ENCODE measurements around the gene UNKL. TPM values are rescaled to one million over a fixed set of nuclear protein-coding genes. Genes with fewer than 3 reads are reported as not detected.

Gene UNKL
- total RNA-seq, 1 donor from 2014 or later, result 70.7 TPM

GRCh38 chr16:1450218-1450617 lies 35.7 kb upstream of the UNKL start:
- DNase-seq (no peak), ATAC-seq (ENCODE audit: low read depth) (no peak)
- POLR2A ChIA-PET, result no interaction called here
- no peak overlapping the region for H3K27ac Mint-ChIP-seq
- H3K36me3 Mint-ChIP-seq (ENCODE audit: low read depth), result peaks cover 68% of the 10 kb centered on the region
- H3K4me3 Mint-ChIP-seq, result no peak overlapping the region
- no peaks in the 10 kb centered on the region for H3K9me3 Mint-ChIP-seq
- CTCF ChIA-PET, result no interaction called here
- H3K4me1 Mint-ChIP-seq, result peaks cover 2% of the 10 kb centered on the region
- no peak for TF ChIP-seq CTCF (IDR thresholded peaks at IDR 0.05)
- intact Hi-C loops (cut with micrococcal nuclease), result loop anchor here (10.0 kb wide), 1 partner anchor 165 kb away; the partner anchor contains the start of genes CRAMP1 and IFT140
- no peaks in the 10 kb centered on the region for H3K27me3 Mint-ChIP-seq

- Mint-ChIP-seq H3K9me3 (no peaks in the 10 kb centered on the region), H3K36me3 (ENCODE audit: low read depth) (peaks cover 60% of the 10 kb centered on the region), H3K4me1 (peaks cover 6% of the 10 kb centered on the region), H3K4me3 (no peak overlapping the region), H3K27me3 (no peaks in the 10 kb centered on the region), H3K27ac (no peak overlapping the region)
- ChIA-PET CTCF (no interaction called here), POLR2A (no interaction called here)
- no peak for TF ChIP-seq CTCF (IDR thresholded peaks at IDR 0.05)
- intact Hi-C loops (cut with micrococcal nuclease), result no loop called here
- DNase-seq (no peak), ATAC-seq (ENCODE audit: low read depth) (no peak)
These were observed 34.8 kb upstream of the UNKL start for GRCh38 chr16:1449201-1449788.

- POLR2A ChIA-PET, result no interaction called here
- Mint-ChIP-seq H3K4me3 (no peak overlapping the region), H3K4me1 (peaks cover 7% of the 10 kb centered on the region), H3K36me3 (ENCODE audit: low read depth) (peaks cover 53% of the 10 kb centered on the region), H3K27ac (no peak overlapping the region), H3K9me3 (no peaks in the 10 kb centered on the region), H3K27me3 (no peaks in the 10 kb centered on the region)
- no peak for TF ChIP-seq CTCF (IDR thresholded peaks at IDR 0.05)
- CTCF ChIA-PET, result no interaction called here
- no peak for DNase-seq
- ATAC-seq (ENCODE audit: low read depth), result no peak
- intact Hi-C loops (cut with micrococcal nuclease), result no loop called here
These were observed 34.1 kb upstream of the UNKL start for GRCh38 chr16:1448536-1449116.

- no peak for DNase-seq
- Mint-ChIP-seq H3K27ac (no peak overlapping the region), H3K36me3 (ENCODE audit: low read depth) (peaks cover 47% of the 10 kb centered on the region), H3K4me3 (no peak overlapping the region), H3K4me1 (peaks cover 7% of the 10 kb centered on the region), H3K27me3 (no peaks in the 10 kb centered on the region), H3K9me3 (no peaks in the 10 kb centered on the region)
- CTCF ChIA-PET, result no interaction called here
- no peak for TF ChIP-seq CTCF (IDR thresholded peaks at IDR 0.05)
- intact Hi-C loops (cut with micrococcal nuclease), result no loop called here
- no peak for ATAC-seq (ENCODE audit: low read depth)
- POLR2A ChIA-PET, result interaction anchor here (0.8 to 3.4 kb wide), 2 partner anchors 11 to 45 kb away, joined by 3 to 11 read pairs; partner anchors contain the start of gene TELO2
These were observed 33.5 kb upstream of the UNKL start for GRCh38 chr16:1447965-1448364.

- no peaks in the 10 kb centered on the region for H3K9me3 Mint-ChIP-seq
- ATAC-seq (ENCODE audit: low read depth) (no peak), DNase-seq (no peak)
- intact Hi-C loops (cut with micrococcal nuclease), result no loop called here
- H3K4me3 Mint-ChIP-seq, result no peak overlapping the region
- H3K4me1 Mint-ChIP-seq, result peaks cover 7% of the 10 kb centered on the region
- H3K36me3 Mint-ChIP-seq (ENCODE audit: low read depth), result peaks cover 36% of the 10 kb centered on the region
- ChIA-PET CTCF (no interaction called here), POLR2A (interaction anchor here (1.2 to 3.8 kb wide), 5 partner anchors 10 to 46 kb away, joined by 3 to 30 read pairs (median 11); partner anchors contain the start of genes TELO2 and UQCC4)
- no peaks in the 10 kb centered on the region for H3K27me3 Mint-ChIP-seq
- no peak overlapping the region for H3K27ac Mint-ChIP-seq
- no peak for TF ChIP-seq CTCF (IDR thresholded peaks at IDR 0.05)
These were observed 32.0 kb upstream of the UNKL start for GRCh38 chr16:1446296-1447080.

Data from activated B cell treated with CpG ODN at 0.5 μM for 24 hours (primary cell).